ENCODE data around the gene NRCAM.

NRCAM gene

GRCh38 chr7:108308276-108308675, 148.0 kb downstream of the NRCAM start:
- DNase-seq (ENCODE audit: low spot score), result no peak

- DNase-seq (ENCODE audit: low spot score), result no peak
Observed at GRCh38 chr7:108307595-108307994, 148.6 kb downstream of the NRCAM start.

- DNase-seq (ENCODE audit: low spot score), result no peak
Observed at GRCh38 chr7:108307194-108307593, 149.0 kb downstream of the NRCAM start.

GRCh38 chr7:108303332-108303731, 152.9 kb downstream of the NRCAM start:
- no peak for DNase-seq (ENCODE audit: low spot score)

- DNase-seq (ENCODE audit: low spot score), result no peak
Observed at GRCh38 chr7:108301387-108301786, 154.8 kb downstream of the NRCAM start.

- DNase-seq (ENCODE audit: low spot score), result no peak
Observed at GRCh38 chr7:108299251-108299973, 156.8 kb downstream of the NRCAM start.

GRCh38 chr7:108296911-108297310, 159.3 kb downstream of the NRCAM start:
- DNase-seq (ENCODE audit: low spot score), result no peak

- no peak for DNase-seq (ENCODE audit: low spot score)
Observed at GRCh38 chr7:108294595-108294994, 161.6 kb downstream of the NRCAM start.

- DNase-seq (ENCODE audit: low spot score), result no peak
Observed at GRCh38 chr7:108293149-108293612, 163.1 kb downstream of the NRCAM start.

- no peak for DNase-seq (ENCODE audit: low spot score)
Observed at GRCh38 chr7:108292541-108292940, 163.7 kb downstream of the NRCAM start.

GRCh38 chr7:108291791-108292440, 164.3 kb downstream of the NRCAM start:
- DNase-seq (ENCODE audit: low spot score), result no peak

GRCh38 chr7:108291152-108291508, 165.1 kb downstream of the NRCAM start:
- DNase-seq (ENCODE audit: low spot score), result no peak

GRCh38 chr7:108290459-108291151, 165.6 kb downstream of the NRCAM start:
- DNase-seq (ENCODE audit: low spot score), result no peak

GRCh38 chr7:108289852-108290251, 166.4 kb downstream of the NRCAM start:
- no peak for DNase-seq (ENCODE audit: low spot score)

GRCh38 chr7:108287857-108288256, 168.4 kb downstream of the NRCAM start:
- DNase-seq (ENCODE audit: low spot score), result no peak

GRCh38 chr7:108286290-108286904, 169.8 kb downstream of the NRCAM start:
- DNase-seq (ENCODE audit: low spot score), result no peak

GRCh38 chr7:108285778-108286177, 170.5 kb downstream of the NRCAM start:
- DNase-seq (ENCODE audit: low spot score), result no peak

- DNase-seq (ENCODE audit: low spot score), result no peak
Observed at GRCh38 chr7:108285003-108285368, 171.2 kb downstream of the NRCAM start.

- no peak for DNase-seq (ENCODE audit: low spot score)
Observed at GRCh38 chr7:108284349-108285002, 171.8 kb downstream of the NRCAM start.

- no peak for DNase-seq (ENCODE audit: low spot score)
Observed at GRCh38 chr7:108283252-108283651, 173.0 kb downstream of the NRCAM start.

GRCh38 chr7:108282427-108282996, 173.7 kb downstream of the NRCAM start:
- no peak for DNase-seq (ENCODE audit: low spot score)

GRCh38 chr7:108280136-108280535, 176.1 kb downstream of the NRCAM start:
- no peak for DNase-seq (ENCODE audit: low spot score)

Measured in hepatic stellate cell (primary cell).